LNCaP clone FGC (cell line): Measurements from ENCODE around the gene PC.
A peak's percentile ranks its signal among the peaks of the same experiment; 100 is the strongest.

ENCODE experiments used
- DNase-seq: peaks from one replicate; pipeline ENCODE4 v3.0.0-alpha.2; 2011; ENCODE audit warnings: low read depth
- H3K4me3 ChIP-seq: 2 replicates; pipeline ENCODE4 v1.5.1; 2011; ENCODE audit warnings: mild to moderate bottlenecking, low read depth, low read length, control low read depth
- TF ChIP-seq, protein P1 (sequence below): IDR thresholded peaks from 2 replicates; pipeline ENCODE4 v1.5.1; 2012; ENCODE audit warnings: mild to moderate bottlenecking; ENCODE audit not compliant: control insufficient read depth, insufficient read depth; ENCODE audit errors: extremely low read depth

The PC gene

DNA sequence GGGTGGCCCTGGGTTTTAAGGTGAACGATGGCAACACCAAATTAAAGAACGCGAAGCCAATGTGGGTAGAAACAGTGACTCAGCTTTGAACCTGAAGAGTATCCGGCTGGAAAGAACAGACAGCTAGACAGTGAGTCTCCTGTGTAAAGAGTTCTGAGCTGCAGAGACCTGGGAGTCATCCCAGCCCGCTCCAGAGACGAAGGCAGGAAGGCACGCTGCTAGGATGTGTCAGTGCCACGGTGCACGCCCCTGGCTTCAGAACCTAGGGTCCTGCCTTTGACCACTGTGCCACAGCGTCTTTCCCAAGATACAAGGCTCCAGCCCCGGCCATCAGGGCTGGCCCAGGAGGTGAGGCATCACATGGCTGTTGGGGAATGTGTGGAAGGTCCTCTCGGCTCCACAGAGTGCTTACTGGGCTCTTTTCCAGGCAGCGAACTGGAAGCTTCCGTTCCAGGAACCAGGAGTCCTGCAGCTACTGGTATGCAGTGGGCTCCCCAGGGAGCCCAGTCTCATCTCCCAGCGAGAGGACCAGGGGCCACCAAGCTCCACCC is 71.4 kb downstream of the PC start:
- no peak overlapping the region for H3K4me3 ChIP-seq
- no peak for DNase-seq
- TF ChIP-seq, protein P1, sequence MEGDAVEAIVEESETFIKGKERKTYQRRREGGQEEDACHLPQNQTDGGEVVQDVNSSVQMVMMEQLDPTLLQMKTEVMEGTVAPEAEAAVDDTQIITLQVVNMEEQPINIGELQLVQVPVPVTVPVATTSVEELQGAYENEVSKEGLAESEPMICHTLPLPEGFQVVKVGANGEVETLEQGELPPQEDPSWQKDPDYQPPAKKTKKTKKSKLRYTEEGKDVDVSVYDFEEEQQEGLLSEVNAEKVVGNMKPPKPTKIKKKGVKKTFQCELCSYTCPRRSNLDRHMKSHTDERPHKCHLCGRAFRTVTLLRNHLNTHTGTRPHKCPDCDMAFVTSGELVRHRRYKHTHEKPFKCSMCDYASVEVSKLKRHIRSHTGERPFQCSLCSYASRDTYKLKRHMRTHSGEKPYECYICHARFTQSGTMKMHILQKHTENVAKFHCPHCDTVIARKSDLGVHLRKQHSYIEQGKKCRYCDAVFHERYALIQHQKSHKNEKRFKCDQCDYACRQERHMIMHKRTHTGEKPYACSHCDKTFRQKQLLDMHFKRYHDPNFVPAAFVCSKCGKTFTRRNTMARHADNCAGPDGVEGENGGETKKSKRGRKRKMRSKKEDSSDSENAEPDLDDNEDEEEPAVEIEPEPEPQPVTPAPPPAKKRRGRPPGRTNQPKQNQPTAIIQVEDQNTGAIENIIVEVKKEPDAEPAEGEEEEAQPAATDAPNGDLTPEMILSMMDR: no peak

DNA sequence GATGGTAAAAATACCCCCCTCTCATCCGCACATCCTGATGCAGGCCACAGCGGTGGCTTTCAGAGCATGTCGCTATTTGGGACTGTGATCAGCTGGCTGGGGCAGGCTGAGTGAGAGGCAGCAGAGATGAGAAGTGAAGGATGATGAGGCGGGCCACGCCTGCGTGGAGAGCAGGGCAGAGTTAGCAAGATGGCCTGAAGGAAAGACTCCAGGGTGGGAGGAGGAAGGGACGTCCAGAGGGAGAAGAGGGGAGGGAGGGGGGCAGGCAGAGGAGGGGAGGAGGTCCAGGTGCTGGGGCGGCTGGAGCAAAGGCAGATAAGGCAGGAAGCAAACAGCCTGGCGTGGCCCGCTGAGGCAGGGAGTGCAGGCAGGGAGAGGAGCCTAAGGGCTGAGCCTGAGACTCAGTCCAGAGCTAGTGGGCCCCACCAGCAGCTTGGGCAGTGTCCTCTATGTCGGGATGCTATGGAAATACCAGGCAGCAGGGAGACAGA is 72.2 kb downstream of the PC start:
- TF ChIP-seq, protein P1: no peak
- no peak overlapping the region for H3K4me3 ChIP-seq
- DNase-seq: no peak

DNA sequence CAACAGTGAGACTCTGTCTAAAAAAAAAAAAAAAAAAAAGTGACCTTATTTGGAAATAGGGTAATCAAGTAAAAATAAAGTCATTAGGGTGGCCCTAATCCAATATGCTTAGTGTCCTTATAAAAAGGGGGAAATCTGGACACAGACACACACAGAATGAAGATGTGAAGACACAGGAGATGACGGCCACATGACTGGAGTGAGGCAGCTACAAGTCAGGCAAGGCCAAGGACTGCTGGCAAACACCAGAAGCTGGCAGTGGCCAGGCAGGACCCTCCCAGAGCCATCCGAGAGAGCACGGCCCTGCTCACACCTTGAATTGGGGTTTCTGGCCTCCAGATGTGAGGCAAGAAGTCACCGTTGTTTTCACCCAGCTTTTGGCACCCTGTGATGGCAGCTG is 72.7 kb downstream of the PC start:
- no peak for DNase-seq
- no peak overlapping the region for H3K4me3 ChIP-seq
- TF ChIP-seq, protein P1: no peak

DNA sequence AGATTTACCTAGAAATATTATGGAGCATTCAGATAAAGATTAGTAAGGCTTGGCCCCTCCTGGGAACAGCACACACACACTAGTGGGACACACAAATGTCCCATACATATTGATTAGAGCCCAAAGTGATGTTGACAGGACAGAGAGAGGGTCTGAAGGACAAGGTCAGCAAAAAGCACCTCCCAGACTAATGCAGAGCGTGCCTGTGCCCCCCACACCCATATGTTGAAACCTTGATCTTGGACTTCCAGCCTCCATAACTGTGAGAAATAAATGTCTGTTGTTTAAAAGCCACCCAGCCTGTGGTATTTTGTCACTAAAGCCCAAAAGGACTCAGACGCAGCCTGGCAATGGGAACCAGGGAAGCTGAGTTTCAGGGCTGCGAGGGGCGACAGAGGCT is 73.7 kb downstream of the PC start:
- DNase-seq: no peak
- TF ChIP-seq, protein P1: no peak
- H3K4me3 ChIP-seq: no peak overlapping the region

DNA sequence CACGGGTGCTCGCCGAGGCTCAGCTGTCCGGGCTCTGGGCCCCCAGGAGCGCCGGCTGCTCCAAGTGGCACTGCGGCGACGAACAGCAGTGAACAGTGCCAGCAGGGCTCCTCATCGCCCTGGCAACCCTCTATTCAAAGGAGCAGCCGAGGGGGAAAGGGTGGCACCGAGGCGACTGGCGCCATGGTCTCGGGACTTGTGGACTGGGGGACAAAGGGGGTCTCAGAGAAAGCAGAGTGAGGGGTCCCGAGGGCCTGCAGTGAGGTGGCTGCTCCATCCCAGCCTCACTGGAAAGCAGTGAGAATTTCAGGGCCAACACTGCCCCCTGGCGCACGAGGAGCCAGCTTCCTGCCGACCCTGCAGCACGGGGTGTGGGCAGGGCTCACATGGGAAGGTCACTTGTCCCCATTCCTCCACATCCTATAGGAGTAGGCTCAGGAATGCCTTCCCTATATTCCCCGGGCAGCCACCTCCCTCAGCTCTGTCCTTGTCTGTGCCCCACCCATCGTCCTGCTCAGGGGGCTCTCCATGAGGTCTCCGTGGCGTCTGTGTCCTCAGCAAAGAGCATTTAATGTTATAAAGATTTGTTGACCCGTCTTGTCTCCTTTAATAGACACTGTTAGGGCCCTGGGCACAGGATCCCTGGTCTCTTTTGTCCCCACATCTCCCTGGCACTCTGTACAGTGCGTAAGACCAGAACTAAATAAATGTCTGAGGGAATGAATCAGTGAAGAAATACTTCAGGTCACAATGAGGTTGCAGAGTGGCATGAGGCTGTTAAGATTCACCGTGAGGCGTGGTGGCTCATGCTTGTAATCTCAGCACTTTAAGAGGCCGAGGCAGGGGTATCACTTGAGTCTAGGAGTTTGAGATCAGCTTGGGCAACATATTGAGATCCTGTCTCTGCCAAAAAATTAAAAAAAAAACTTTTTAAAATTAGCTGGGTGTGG is 74.9 kb downstream of the PC start:
- TF ChIP-seq, protein P1: peak; percentile 34
- no peak for DNase-seq
- H3K4me3 ChIP-seq: no peak overlapping the region

DNA sequence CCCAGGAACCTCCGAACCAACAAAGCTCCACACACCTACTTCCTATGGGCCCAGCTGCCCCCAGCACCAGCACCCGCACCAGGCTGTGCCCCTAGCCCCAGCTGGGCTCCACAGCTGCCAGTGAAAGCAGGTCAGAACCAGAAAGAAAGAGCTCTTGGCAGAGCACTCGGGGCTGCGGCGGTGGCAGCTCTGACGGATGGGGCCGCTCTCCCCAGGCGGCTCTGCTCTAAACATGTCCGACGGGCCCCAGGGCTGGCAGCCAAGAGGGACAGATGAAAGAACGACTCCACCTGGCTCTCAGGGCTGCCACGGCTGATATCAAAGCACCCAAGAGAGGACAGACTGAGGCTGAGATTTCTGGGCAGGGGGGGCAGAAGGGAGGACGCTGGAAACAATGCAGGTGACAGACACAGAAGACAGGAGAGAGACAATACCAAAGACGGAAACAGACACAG is 75.6 kb downstream of the PC start:
- no peak overlapping the region for H3K4me3 ChIP-seq
- DNase-seq: no peak
- TF ChIP-seq, protein P1: no peak
